IPS DF 6.9 (cell line): ENCODE results near the gene H6PD.

Experiments
- DNase-seq: peaks from one replicate; pipeline ENCODE4 v3.0.0-alpha.2; 2013; ENCODE audit warnings: low read depth, low spot score
- H3K27ac ChIP-seq: one replicate; pipeline ENCODE4 v1.5.1; 2013; ENCODE audit warnings: low read length, control low read depth
- H3K27me3 ChIP-seq: 2 replicates; pipeline ENCODE4 v1.6.1; 2013; ENCODE audit warnings: mild to moderate bottlenecking, low read length; ENCODE audit not compliant: control insufficient read depth, insufficient read depth
- H3K36me3 ChIP-seq: 2 replicates; pipeline ENCODE4 v1.6.1; 2013; ENCODE audit warnings: low read length; ENCODE audit not compliant: control insufficient read depth, insufficient read depth
- H3K4me1 ChIP-seq: 2 replicates; pipeline ENCODE4 v1.6.1; 2013; ENCODE audit warnings: low read length; ENCODE audit not compliant: control insufficient read depth, insufficient read depth
- H3K4me3 ChIP-seq: 2 replicates; pipeline ENCODE4 v1.5.1; 2013; ENCODE audit warnings: mild to moderate bottlenecking, low read length
- H3K9me3 ChIP-seq: 2 replicates; pipeline ENCODE4 v1.6.1; 2013; ENCODE audit warnings: low read length, inconsistent platforms; ENCODE audit not compliant: control insufficient read depth, insufficient read depth
- WGBS: extraction: QIAGEN DNeasy Blood & Tissue Kit; methylation state at CpG from one replicate; pipeline ENCODE4 v1.1.7; 2013; ENCODE audit warnings: mixed read lengths, missing lambda C conversion rate; ENCODE audit not compliant: insufficient read length, insufficient coverage; 5-methylcytosine and 5-hydroxymethylcytosine counted together

H6PD gene

GRCh38 chr1:9229549-9229948 is 5.0 kb upstream of the H6PD start:
- no peak for DNase-seq
- no CpG with 5 or more reads among the region's 6 CpGs for WGBS
- no peaks in the 10 kb centered on the region; the same call in 1 of the 2 replicates for H3K4me1 ChIP-seq
- no peaks in the 10 kb centered on the region for H3K9me3 ChIP-seq
- no peak overlapping the region for H3K27ac ChIP-seq
- no peaks in the 10 kb centered on the region for H3K27me3 ChIP-seq
- no peaks in the 10 kb centered on the region for H3K36me3 ChIP-seq
- H3K4me3 ChIP-seq, result no peak overlapping the region

- no CpG with 5 or more reads among the region's 7 CpGs for WGBS
- H3K36me3 ChIP-seq, result no peaks in the 10 kb centered on the region
- H3K27me3 ChIP-seq, result no peaks in the 10 kb centered on the region
- no peak overlapping the region for H3K27ac ChIP-seq
- DNase-seq, result no peak
- H3K4me1 ChIP-seq, result no peaks in the 10 kb centered on the region; the same call in 1 of the 2 replicates
- H3K4me3 ChIP-seq, result no peak overlapping the region
- H3K9me3 ChIP-seq, result no peaks in the 10 kb centered on the region
These were observed 3.6 kb upstream of the H6PD start for GRCh38 chr1:9230869-9231533.

- Histone ChIP-seq H3K36me3 (no peaks in the 10 kb centered on the region), H3K4me3 (no peak overlapping the region), H3K27me3 (no peaks in the 10 kb centered on the region), H3K27ac (no peak overlapping the region), H3K9me3 (no peaks in the 10 kb centered on the region), H3K4me1 (no peaks in the 10 kb centered on the region; the same call in 1 of the 2 replicates)
- DNase-seq, result no peak
- no CpG with 5 or more reads among the region's 13 CpGs for WGBS
These were observed 2.8 kb upstream of the H6PD start for GRCh38 chr1:9231648-9232332.

DNA sequence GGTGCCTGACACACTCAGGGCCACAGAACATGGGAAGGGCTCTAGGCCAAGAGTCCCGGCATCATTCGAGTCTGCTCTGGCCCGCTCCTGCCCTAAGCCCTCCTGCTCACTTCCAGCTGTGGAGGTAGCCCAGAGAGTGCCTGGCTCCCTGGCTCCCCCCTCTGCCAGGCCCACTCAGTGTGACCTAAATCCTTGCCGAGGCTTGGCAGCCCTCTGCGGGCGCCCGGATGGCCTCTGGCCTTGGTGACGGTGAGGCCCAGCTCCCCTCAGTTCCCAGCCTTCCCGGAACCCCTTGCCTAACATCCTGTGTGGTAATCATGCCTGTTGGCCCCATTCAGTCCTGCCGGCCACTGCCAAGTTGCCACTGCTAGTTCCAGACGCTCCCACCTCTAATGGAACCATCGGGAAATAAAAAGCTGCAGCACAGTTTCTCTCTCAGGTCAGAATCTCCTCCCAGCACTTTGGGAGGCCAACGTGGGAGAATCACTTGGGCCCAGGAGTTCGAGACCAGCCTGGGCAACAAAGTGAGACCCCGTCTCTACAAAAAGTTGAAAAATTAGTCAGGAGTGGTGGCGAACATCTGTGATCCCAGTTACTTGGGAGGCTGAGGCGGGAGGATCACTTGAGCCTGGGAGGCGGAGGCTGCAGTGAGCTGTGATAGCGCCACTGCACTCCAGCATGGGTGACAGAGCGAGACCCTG is 1.2 kb upstream of the H6PD start:
- Histone ChIP-seq H3K36me3 (no peaks in the 10 kb centered on the region), H3K27me3 (no peaks in the 10 kb centered on the region), H3K4me1 (no peaks in the 10 kb centered on the region; the same call in 1 of the 2 replicates), H3K4me3 (no peak overlapping the region), H3K9me3 (no peaks in the 10 kb centered on the region), H3K27ac (no peak overlapping the region)
- DNase-seq, result no peak
- WGBS, result no CpG with 5 or more reads among the region's 20 CpGs

DNA sequence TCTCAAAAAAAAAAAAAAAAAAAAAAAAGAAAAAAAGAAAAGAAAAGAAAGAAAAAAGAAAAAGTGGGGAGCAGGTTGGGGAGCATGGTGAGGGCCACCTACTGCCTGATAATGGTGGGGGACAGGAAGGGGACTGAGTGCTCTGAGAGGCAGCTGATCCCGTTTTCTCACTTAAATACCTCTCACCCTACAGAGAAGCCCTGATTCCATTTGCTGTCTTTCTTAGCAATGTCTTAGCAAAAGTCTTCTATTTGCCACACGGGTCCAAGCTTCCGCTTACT is 692 bp upstream of the H6PD start:
- H3K27ac ChIP-seq, result no peak overlapping the region
- WGBS, result no CpG with 5 or more reads among the region's 3 CpGs
- peak overlapping the region; percentile 66; the same call in 1 of the 2 replicates for H3K4me3 ChIP-seq

DNA sequence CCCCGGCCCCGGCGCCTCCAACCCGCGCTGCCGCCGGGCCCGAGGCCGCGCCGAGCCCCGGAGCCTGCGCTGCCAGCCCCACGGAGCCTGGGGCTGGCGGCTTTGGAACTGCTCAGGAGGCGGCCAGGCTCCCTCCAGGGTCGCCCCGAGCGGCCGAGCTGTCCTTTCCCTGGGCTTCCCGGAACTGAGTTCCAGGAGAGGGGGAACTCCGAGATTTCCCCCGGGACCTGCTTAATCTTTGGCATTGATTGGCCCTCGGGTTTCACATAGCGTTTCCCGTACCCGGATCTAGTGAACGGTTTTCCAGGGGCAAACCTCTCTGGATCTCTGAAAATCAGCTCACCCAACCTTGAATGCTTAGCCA is 504 bp downstream of the H6PD start:
- peak overlapping the region; percentile 84; the same call in 1 of the 2 replicates for H3K4me3 ChIP-seq
- DNase-seq, result no peak
- H3K4me1 ChIP-seq, result no peaks in the 10 kb centered on the region; the same call in 1 of the 2 replicates
- H3K27ac ChIP-seq, result no peak overlapping the region
- H3K27me3 ChIP-seq, result no peaks in the 10 kb centered on the region
- H3K9me3 ChIP-seq, result no peaks in the 10 kb centered on the region
- WGBS, result no CpG with 5 or more reads among the region's 28 CpGs
- no peaks in the 10 kb centered on the region for H3K36me3 ChIP-seq

More for the DNA sequence above, 692 bp upstream of the H6PD start:
- H3K4me1 ChIP-seq, result no peaks in the 10 kb centered on the region; the same call in 1 of the 2 replicates
- no peaks in the 10 kb centered on the region for H3K9me3 ChIP-seq
- DNase-seq, result no peak
- no peaks in the 10 kb centered on the region for H3K27me3 ChIP-seq
- H3K36me3 ChIP-seq, result no peaks in the 10 kb centered on the region

GRCh38 chr1:9235560-9235959 is 986 bp downstream of the H6PD start:
- no peaks in the 10 kb centered on the region for H3K27me3 ChIP-seq
- H3K36me3 ChIP-seq, result no peaks in the 10 kb centered on the region
- no peak overlapping the region for H3K27ac ChIP-seq
- no CpG with 5 or more reads among the region's 10 CpGs for WGBS
- H3K4me1 ChIP-seq, result peaks cover 3% of the 10 kb centered on the region; the same call in 1 of the 2 replicates
- H3K9me3 ChIP-seq, result no peaks in the 10 kb centered on the region
- H3K4me3 ChIP-seq, result peak overlapping the region; percentile 84; the same call in 1 of the 2 replicates
- DNase-seq, result no peak

GRCh38 chr1:9238134-9238533 is 3.6 kb downstream of the H6PD start:
- H3K27me3 ChIP-seq, result no peaks in the 10 kb centered on the region
- WGBS, result no CpG with 5 or more reads among the region's 6 CpGs
- no peaks in the 10 kb centered on the region for H3K9me3 ChIP-seq
- H3K36me3 ChIP-seq, result no peaks in the 10 kb centered on the region
- DNase-seq, result no peak
- H3K4me3 ChIP-seq, result no peak overlapping the region
- peaks cover 3% of the 10 kb centered on the region; the same call in 1 of the 2 replicates for H3K4me1 ChIP-seq
- H3K27ac ChIP-seq, result no peak overlapping the region

DNA sequence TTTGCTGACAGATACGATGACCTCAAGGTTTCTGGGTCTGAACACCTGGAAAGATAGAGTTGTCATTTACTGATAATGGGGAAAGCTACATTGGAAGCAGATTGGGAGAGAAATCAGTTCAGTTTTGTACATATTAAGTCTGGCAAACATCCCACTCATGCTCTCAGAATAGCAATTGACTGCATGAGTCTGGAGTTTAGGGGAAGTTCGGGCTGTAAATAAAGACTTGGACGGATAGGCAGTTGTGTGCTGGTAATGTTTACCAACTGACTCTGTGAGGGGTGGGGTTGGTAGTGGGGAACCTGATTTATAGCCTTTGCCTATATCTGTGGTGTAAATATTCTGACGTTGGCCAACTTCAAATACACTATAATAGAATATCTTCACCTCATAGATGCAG is 4.0 kb downstream of the H6PD start:
- peaks cover 3% of the 10 kb centered on the region; the same call in 1 of the 2 replicates for H3K4me1 ChIP-seq
- no peak for DNase-seq
- no CpG with 5 or more reads among the region's 4 CpGs for WGBS

GRCh38 chr1:9239622-9240401 is 5.2 kb downstream of the H6PD start:
- no peak for DNase-seq
- no peaks in the 10 kb centered on the region for H3K27me3 ChIP-seq
- no peak overlapping the region for H3K27ac ChIP-seq
- no CpG with 5 or more reads among the region's 16 CpGs for WGBS
- H3K36me3 ChIP-seq, result no peaks in the 10 kb centered on the region
- H3K9me3 ChIP-seq, result no peaks in the 10 kb centered on the region
- H3K4me1 ChIP-seq, result peaks cover 3% of the 10 kb centered on the region; the same call in 1 of the 2 replicates
- H3K4me3 ChIP-seq, result no peak overlapping the region

More for the DNA sequence above, 4.0 kb downstream of the H6PD start:
- H3K9me3 ChIP-seq, result no peaks in the 10 kb centered on the region
- H3K27ac ChIP-seq, result no peak overlapping the region
- no peak overlapping the region for H3K4me3 ChIP-seq
- H3K36me3 ChIP-seq, result no peaks in the 10 kb centered on the region
- no peaks in the 10 kb centered on the region for H3K27me3 ChIP-seq
